GM21619 (cell line): ENCODE measurements around the gene PKN3.
"Not testable (repeated sequence)": the region's sequence is repeated elsewhere in the genome, so short reads cannot be mapped to it uniquely, and the experiment has no call there.

Experiments
- ATAC-seq: cut with Tn5 transposase; IDR thresholded peaks from one replicate; pipeline ENCODE4 v1.9.1; 2021; ENCODE audit not compliant: unreplicated experiment

PKN3 gene

DNA sequence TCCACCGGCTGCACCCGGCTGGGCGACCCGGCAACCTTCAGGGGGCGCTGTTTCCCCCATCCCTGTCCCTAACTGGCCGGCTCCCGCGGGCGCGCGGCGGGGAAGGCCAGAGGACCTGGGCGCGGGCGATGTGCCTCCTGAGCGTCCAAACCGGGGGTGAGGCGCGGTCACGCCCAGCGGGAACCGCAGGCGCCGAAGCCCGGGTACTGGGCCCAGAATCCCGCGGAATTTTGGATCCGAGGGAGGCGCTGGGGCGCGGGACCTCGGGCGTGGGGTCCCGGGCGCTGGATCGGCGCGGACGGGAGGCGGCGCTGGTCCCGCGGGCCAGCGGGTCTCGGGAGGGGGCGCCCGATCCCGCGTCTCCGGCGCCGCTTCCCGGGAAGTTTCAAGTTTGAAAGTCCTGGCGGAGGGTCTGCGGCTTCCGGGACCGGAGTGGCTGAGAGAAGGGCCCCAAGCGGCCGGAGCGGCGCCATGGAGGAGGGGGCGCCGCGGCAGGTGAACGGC lies at the start of gene PKN3:
Gene PKN3 (plus strand): TSS at position 59 of the 504 bp plus-strand sequence. CDS start 413 bp downstream, at position 472.
- peak; percentile 81 for ATAC-seq

DNA sequence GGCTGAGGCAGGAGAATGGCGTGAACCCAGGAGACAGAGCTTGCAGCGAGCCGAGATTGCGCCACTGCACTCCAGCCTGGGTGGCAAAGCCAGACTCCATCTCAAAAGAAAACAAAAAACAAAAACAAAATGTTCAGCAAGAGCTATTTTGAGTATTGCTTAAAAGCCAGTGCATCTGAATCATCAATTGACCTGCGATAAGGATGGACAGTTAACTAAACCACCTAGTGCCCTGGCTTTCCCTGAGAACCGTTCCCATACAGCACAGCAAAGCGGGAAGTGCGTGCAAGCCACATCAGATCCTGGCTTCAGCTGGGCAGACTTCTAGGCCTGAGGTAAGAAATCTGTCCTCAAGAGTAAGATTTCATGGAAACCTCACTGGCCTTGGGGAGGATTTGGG lies 48.4 kb upstream of the PKN3 start:
- no peak for ATAC-seq

DNA sequence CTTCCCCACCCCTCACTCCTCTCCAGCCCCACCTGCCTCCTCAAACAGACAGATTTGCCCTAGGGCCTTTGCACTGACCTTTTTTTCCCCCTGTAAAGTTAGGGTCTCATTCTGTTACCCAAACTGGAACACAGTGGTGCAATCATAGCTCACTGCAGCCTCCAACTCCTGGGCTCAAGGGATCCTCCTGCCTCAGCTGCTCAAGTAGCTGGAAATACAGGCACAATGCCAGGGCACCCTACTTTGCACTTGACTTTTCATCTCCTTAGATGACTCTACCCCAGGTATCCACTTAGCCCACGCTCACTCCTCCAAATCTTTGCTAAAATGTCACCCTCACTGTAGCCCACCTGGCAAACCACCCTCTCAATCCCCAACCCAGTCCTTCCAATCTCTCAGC lies 47.8 kb upstream of the PKN3 start:
- no peak for ATAC-seq

DNA sequence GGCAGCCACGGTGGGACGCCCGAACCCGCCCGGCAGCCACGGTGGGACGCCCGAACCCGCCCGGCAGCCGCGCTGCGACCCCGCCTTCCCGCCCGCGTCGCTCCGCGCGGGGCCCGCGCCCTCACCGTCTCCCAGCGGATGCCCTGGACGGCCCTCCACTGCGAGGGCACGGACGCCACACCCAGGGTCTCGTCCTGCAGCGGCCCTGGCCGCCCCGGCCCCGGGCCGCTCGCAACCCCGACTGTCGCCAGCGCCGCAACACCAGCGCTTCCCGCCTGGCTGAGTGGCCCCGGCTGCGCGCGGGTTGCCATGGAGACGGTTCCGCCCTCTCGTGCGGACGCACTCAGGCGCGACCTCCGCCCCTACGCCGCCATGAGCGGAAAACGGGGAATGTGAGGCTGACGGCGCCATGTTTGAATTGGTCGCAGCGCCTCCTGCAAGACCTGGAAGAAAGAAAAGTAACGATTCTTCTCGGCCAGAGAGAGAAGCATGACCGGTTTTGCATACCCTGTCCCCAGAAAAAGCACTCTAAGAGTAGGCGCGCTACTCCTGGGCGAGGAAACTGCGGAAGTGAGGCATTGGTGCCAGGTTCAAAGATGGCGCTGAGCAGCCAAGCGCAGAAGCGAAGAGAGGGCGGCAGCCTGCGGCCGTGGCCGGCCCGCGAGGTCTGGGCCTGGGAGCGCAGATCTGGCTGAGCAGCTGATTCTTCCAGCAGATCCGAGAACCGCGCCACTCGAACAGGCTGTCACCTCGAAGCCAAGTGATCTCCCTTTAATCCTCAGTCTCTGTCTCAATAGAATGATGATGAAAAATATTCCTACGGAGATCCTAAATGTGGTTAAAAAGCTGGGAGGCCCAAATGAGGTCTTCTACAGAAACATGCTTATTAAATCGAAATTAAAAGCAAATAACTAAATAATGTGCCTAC lies 45.6 kb upstream of the PKN3 start, which contains the start of gene DYNC2I2:
Gene DYNC2I2 (minus strand): TSS at position 432 of the 928 bp plus-strand sequence. CDS start 121 bp downstream, at position 311.
- peak; percentile 61 for ATAC-seq

DNA sequence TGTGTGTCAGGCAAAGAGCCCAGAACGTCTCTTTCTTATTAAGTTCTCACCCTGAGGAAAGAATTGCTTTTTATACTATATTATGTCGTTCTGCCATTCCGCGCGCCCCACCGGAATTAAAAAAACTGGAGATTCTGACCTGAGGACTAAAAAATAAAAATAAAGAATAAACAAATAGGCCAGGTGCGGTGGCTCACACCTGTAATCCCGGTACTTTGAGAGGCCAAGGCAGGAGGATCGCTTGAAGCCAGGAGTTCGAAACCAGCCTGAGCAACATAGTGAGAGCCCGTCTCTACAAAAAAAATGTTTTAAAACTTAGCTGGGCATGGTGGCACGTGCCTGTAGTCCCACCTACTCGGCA lies 45.0 kb upstream of the PKN3 start:
- no peak for ATAC-seq

DNA sequence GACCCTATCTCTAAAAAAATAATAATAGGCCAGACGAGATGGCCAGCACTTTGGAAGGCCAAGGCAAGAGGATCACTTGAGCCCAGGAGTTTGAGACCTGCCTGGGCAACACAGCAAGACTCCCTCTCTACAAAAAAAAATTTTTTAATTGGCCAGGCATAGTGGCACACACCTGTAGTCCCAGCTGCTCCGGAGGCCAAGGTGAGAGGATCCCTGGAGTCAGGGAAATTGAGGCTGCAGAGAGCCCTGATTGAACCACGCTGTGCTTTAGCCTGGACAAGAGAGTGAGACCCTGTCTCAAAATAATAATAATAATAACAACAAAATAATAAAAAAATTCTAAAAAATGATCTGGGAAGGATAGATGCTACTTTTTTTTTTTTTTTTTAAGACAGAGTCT lies 44.5 kb upstream of the PKN3 start:
- ATAC-seq = no peak

DNA sequence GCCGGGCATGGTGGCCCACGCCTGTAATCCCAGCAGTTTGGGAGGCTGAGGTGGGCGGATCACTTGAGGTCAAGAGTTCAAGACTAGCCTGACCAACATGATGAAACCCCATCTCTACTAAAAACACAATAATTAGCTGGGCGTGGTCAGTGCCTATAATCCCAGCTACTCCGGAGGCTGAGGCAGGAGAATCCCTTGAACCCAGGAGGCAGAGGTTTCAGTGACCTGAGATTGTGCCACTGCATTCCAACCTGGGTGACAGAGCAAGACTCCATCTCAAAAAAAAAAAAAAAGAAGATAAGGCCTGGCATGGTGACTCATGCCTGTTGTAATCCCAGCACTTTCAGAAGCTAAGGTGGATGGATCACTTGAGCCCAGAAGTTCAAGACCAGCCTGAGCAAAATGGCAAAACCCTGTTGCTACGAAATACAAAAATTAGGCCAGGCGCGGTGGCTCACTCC lies 35.8 kb upstream of the PKN3 start:
- not testable (repeated sequence) for ATAC-seq

DNA sequence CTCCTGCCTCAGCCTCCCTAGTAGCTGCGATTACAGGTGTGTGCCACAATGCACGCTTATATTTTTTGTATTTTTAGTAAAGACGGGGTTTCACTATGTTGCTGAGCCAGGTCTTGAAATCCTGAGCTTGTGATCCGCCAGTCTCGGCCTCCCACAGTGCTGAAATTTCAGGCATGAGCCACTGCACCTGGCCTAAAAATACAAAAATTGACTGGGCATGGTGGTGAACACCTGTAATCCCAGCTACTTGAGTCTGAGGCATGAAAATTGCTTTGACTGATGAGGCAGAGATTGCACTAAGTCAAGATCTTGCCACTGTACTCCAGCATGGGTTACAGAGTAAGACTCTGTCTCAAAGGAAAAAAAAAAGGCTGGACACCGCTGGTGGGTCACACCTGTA lies 32.5 kb upstream of the PKN3 start:
- no peak for ATAC-seq

DNA sequence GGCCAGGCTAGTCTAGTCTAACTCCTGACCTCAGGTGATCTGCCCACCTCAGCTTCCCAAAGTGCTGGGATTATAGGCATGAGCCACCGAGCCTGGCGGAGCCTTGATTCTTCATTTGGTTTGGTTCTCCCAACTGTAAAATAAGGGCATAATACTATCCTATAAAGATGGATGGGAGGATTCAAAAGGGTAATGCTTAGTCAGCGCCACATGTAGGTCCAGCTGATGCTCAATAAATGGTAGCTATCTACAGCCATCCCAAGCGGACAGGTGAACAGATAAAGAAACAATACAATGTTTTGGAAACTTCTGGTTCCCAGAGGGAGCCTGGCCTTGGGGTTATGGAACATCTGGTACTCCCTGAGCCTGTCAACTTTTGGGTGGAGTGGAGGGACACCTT lies 26.9 kb upstream of the PKN3 start:
- ATAC-seq = no peak

DNA sequence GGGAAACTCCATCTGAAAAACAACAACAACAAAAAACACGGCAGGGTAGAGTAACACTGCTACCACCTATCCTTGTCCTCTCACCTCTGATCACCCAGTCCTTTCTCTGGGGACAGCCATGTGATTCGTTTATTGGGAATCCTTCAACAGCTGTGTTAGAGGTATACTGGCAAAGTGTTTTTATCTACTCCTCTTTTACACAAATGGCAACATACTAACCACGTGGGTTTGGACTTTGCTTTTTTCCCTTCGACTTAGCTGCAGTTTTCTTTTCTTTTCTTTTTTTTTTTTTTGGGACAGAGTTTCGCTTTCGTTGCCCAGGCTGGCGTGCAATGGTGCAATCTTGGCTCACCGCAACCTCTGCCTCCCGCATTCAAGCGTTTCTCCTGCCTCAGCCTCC lies 24.5 kb upstream of the PKN3 start:
- ATAC-seq = no peak

DNA sequence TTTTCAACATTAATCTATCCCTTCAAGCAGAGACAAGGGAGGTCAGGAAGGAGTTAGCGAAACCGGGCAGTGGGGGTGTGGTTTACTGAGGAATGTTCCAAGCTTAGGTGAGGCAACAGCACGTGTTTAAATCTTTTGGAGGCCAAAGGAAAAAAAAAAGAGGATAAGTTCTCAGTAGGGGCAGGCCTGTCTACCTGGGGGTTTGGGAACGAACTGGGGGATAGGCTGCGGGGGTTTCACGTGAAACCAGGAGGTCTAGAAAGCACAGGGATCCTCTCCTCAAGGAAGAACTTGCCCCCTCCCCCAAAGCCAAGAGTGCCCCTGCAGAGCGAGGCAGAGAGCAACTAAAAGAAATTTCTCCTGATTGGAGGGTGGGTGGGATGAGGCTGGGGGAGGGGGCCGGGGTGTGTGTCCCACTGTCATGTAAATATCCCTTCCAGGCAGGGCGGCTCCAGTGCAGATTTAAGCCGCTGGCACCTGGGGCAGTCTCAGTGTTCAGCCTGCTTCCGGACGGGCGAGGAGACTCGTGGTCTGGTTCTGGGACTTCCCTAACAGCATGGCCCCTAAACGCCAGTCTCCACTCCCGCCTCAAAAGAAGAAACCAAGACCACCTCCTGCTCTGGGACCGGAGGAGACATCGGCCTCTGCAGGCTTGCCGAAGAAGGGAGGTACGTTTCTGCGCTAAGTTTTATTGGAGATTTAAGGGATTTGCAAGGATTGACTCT lies 18.8 kb upstream of the PKN3 start:
- ATAC-seq = peak; percentile 36

DNA sequence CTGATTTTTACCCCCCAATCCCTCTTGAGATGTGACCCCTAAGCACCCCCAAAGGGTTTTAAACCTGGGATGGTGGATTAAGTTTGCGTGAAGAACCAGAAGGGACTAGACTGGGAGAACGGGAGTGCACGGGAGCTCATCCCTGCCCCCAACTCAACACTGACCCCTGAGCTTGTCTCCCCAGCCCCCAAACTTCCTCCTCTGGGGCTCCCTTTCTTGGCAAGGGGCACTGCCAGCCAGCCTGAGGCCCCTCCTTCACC lies 18.3 kb upstream of the PKN3 start:
- no peak for ATAC-seq

DNA sequence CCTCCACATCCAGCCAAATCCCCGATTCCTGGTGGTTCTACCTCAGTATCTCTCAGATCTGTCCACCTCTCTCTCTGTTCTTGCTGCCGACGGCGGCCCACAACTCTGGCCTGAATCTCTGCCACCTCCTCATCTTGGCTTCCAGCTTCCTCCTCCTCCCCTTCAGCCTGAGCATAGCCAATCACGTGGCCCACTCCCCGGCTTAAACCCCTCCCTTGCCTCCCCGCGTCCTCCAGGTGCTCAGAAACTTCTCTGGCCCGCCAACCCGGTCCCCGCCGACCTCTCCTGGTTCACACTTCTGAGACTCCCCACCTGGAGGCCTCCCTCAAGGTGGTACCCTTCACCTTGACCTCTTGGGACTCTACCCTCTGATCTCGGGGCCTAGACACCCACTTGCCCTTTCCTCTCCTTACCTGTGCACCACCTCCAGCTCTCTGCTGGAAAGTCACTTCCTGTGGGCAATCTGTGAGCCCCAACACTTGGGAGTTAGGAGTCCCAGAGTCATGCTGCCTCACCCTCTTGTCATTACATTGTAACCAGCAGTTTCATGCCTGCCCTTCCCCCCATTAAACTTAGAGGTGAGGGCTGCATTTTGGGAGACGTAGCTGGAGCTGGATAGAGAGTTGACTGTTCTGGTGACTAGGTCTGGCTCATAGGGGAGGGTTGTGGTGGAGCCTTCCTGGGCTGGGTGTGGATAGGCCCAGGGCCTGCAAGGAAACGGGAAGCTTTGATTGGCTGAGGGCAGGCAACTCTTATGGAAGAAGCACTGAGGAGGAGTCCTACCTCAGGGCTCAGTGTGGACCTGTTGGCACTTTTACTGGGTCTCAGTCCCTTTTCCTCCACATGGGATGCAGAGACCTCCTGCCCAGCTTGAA lies 17.7 kb upstream of the PKN3 start:
- ATAC-seq = peak; percentile 33

DNA sequence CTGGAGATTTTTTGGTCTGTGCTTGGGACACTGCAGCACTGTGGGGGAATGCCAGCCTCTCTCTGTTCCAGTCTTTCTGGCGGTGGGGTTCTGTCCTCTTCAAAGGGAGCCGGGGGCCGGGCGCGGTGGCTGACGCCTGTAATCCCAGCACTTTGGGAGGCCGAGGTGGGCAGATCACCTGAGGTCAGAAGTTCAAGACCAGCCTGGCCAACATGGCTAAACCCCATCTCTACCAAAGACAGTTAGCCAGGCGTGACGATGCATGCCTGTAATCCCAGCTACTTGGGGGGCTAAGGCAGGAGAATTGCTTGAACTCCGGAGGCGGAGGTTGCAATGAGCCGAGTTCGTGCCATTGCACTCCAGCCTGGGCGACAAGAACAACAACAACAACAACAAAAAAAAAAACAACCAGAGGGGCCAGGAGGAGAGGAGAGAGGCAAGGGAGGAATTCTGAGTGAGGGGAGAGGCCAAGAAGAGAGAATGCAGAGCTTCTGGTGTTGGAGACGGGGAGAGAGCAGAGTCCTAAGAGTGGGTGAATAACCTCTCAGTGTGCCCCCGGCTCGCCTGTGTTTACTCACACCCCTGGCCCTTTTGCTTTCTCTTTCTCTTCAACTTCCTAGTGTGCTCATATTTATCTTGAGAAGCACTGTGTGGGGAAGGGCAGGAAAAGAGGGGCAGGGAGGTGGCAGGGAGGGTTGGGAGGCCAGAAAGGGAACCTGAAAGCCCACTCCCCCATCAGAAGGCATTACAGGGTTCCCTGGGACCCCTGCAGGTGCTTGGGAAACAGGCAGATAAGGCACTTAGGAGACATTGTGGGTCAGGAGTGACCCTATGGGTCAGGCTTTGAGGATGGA lies 16.4 kb upstream of the PKN3 start:
- ATAC-seq = no peak

DNA sequence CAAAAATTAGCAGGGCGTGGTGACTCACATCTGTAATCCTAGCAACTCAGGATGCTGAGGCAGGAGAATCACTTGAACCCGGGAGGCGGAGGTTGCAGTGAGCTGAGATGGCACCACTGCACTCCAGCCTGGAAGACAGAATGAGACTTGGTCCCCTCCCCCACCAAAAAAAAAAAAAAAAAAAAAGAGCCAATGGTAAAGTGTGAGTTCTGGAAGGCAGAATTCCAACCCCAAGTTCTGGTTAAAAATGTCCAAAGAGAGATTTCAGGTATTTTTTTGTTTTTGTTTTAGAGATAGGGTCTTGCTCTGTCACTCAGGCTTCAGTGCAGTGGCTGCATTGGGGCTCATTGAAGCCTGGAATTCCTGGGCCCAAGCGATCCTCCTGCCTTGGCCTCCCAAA lies 14.8 kb upstream of the PKN3 start:
- no peak for ATAC-seq

DNA sequence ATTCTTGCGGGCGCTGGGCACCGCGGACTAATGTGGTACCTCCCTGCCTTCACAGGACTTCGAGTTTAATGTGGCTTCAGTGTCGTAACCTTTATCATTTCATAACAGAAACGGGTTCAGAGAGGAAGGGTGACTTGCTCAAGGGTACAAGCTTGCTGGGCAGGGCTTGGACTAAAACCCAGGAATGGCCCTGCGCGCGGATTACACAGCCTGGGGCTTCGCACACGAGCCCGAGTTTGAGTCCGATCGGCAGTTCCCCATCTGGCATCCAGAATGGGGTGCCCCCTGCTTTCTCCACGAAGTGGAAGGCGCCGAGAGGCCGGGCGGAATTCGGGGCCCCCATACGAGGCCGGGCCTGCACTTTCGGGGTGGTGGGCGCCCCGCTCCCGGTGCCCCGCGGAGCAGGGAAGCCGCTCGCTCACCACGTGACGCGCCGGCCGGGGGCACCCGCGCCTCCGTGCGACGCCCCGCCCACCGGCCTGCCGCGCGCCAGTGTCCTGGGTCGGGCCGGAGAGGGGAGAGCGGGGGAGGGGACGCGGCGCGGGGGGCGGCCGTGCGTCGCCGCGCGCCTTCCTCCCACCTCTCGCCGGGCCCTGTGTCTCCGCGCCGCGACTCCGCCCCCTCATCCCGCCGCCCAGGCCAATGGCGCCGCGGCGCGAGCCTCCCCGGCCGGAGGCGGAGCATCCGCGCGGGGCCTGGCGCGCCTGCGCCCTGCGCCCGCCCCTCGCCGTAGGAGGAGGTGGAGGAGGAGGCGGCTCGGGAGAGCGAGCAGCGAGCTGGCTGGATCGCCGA lies 13.6 kb upstream of the PKN3 start, which contains the start of gene SET:
Gene SET (plus strand): TSS at position 722 of the 792 bp plus-strand sequence. CDS start 361 bp downstream, outside the sequence.
- ATAC-seq = peak; percentile 56

DNA sequence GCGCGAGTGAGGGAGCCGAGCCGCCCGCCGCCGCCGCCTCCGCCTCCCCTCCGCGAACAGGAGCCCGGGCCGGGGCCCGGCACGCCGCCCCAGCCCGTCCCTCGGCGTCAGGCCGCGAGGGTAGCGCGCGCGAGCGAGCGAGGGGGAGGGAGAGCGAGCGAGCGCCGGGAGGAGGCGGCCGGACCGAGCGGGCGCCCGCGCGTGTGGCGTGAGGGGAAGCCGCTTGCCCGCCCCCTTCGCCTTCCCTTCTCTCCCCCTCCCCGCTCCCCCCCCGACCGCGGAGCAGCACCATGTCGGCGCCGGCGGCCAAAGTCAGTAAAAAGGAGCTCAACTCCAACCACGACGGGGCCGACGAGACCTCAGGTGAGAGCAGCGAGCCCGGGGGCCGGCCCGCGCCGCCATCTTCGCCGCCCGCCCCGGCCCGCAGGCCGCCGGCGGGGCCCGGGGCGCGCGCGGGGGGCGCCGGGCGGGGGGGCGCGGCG lies 13.0 kb upstream of the PKN3 start:
- peak; percentile 8 for ATAC-seq

DNA sequence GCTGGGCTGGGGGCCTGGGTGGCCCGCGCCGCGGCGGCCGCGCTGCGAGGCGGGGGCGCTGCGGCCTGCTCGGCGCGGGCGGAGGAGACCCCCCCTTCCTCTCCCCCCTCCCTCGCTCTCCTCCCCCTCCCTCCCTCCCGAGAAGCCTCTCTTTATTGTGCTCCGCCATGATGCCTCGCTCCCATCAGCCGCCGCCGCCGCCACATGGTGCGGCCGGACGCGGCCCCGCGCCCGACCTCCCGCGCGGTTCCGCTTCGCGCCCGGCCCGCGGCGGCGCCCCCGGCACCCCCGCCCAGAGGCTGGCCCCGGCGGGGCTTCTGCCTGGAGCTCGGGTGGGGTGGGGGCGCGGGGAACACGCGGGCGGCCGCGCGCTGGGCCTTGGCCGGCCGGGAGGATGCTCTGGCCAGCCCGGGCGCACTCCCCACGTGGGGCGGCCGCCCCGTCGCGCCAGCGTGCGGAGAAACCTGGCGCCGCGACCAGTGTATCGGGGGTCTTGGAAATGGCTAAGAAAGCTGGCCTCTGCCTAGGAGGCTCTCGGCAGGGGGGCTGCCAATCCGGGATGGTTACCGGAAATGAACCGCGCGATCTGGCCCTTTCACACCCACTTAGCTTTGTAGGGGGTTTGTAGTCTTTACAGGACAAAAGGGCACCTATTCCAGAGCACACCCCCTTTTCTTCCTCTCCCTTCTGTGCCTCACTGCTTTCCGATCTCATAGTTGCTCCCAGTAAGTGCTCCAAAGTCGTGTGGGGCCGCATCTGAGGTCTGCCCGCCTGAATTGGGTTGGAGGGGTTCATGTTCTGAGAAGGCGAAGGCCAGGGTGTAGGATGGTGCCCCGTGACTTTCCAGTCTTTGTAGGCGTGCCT lies 12.3 kb upstream of the PKN3 start:
- no peak for ATAC-seq
